Activated CD4-positive, alpha-beta T cell treated with anti-CD3 and anti-CD28 coated beads, Interleukin-2, amount 50 U/mL, for 48 hours (primary cell): ENCODE results near the gene YJEFN3.
A peak's percentile ranks its signal among the peaks of the same experiment; 100 is the strongest.

Experiments used
- DNase-seq, 2 experiments: peaks; one replicate each; pipeline ENCODE4 v3.0.0-alpha.2; 2020

YJEFN3 gene, protein sequence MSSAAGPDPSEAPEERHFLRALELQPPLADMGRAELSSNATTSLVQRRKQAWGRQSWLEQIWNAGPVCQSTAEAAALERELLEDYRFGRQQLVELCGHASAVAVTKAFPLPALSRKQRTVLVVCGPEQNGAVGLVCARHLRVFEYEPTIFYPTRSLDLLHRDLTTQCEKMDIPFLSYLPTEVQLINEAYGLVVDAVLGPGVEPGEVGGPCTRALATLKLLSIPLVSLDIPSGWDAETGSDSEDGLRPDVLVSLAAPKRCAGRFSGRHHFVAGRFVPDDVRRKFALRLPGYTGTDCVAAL

GRCh38 chr19:19528721-19529490, at the start of gene YJEFN3:
Gene YJEFN3 (plus strand): TSS chr19:19528911. CDS start chr19:19528933, 22 bp downstream.
- no peak for DNase-seq

- DNase-seq, result peak in 1 of 2 experiments; percentile 26
Measured at GRCh38 chr19:19480688-19481087, 48.0 kb upstream of the YJEFN3 start.

GRCh38 chr19:19482809-19483596, 45.7 kb upstream of the YJEFN3 start:
- DNase-seq, result no peak

GRCh38 chr19:19485161-19485997, 43.3 kb upstream of the YJEFN3 start:
- no peak for DNase-seq

DNA sequence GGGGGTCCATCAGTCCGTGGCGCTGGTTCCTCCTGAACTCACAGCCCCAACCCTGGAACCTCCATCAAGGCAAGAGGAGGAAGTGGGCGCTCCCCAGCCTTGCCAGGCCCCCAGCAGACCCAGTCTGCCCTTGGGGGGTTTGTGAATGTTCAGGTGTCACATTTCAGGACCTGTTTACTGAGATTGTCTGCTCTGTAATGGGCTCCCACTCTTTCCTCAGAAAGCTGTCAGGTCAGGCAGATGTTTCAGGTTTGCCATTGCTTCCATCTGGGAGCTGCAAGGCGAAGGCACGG, 42.8 kb upstream of the YJEFN3 start:
- DNase-seq, result no peak

GRCh38 chr19:19486343-19487076, 42.2 kb upstream of the YJEFN3 start:
- DNase-seq, result no peak

DNA sequence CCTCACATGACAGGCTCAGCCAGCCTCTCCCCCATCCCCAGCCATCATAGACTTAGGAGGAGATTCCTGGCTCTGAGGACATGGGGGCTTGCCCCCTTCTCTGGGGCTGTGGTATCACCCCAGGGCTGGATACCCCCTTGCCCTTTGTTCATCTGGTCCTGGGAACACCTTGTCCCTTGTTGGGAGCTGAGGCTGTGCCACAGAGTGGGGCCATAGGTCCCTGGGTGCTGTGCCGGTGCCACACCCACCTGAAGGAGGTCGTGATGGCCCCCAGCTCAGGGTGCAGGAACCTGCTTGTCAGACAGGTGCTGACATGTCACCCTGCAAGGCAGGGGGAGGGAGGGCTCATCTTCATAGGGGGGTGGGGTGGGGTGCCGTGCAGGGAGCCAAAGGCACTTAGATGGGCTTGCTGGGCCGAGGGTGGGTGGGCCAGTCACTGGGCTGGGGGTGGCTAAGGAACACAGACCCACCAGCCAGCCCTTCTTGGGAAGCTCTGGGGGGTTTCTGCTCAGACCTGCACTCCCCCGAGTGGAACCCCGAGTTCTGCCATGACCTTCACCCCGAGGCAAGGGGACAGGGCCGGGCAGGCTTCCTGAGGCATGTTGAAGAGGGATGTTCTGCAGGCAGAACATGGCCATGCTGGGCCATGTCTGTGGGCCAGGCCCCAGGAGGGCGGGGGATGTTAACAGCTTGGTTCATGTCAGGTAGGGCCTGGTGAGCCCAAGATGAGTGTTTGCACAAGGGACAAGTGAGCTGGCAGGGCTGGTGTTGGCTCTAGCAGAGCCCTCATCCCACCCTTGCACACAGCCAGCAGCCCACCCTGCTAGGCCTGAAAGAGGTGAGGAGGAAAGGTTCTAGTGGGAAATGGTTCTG, 41.4 kb upstream of the YJEFN3 start:
- no peak for DNase-seq

DNA sequence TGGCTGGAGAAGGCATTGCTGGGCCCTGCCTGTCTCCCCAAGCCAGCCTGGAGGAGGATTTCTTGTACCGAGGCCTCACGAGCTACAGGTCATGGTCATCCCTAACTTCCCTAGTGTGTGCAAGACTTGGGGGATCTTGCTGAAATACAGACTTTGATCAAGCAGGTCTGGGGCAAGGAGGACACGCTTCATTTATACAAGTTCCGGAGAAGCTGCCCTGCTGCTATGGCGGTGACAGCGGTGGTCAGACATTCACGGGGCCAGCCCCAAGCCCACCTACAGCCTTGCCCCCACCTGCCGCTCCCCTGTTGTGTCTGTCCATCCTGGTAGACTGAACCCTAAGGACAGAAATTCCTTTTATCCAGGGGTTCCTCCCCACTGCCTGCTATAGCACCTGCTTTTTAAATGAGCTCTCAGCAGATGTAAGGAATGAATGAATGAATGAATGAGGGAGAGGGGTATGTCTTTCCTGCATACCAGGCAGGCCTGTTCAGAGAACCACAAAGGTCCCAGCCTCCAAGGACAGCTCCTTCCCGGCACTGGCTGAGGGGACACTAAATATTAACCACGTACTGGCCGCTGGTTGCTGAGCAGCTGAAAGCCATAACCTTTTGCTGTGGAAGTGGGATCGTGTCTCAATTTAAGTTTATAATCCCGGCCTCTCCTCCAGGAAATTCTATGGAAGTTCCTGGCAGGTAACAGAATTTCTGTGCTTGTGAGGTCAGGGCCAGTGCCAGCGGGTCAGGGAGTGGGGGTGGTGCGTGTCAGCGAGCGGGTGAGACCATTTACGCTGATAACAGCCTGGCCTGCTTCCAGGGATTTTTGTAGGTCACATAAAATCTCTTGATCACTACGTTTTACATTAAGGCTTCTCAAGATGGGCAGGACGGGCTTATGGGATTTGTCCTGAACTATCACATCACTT, 40.5 kb upstream of the YJEFN3 start:
- no peak for DNase-seq

GRCh38 chr19:19488875-19489690, 39.6 kb upstream of the YJEFN3 start:
- peak; percentile 80 to 84 for DNase-seq

GRCh38 chr19:19489804-19490204, 38.9 kb upstream of the YJEFN3 start:
- no peak for DNase-seq

DNA sequence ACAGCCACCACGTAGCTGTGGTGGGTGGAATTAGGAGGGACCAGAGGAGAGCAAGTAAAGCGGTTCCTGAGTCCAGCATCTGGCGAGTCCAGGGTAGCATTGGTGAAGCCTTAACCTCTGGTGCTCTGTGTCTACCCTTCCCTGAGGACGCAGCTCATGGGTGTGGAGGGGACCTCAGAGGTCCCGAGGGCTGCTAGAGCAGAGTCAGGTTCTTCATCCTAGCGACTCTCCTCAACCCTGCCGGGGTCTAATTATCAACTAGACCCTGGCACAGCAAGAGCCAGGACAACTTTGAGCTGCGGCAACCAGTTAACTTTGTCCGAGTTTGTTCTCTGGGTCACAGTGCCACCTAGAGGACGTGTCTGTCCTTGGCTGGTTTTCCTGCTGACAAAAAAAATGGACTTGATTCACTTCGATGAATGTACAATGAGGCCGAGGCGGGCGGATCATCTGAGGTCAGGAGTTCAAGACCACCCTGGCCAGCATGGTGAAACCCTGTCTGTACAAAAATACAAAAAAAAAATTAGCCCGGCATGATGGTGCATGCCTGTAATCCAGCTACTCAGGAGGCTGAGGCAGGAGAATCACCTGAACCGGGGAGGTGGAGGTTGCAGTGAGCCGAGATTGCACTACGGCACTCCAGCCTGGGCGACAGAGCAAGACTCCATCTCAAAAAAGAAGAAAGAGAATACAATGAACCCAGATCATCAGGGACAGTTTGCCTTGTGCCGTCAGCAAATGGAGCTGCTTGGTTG, 38.3 kb upstream of the YJEFN3 start:
- DNase-seq, result peak; percentile 81 to 89

DNA sequence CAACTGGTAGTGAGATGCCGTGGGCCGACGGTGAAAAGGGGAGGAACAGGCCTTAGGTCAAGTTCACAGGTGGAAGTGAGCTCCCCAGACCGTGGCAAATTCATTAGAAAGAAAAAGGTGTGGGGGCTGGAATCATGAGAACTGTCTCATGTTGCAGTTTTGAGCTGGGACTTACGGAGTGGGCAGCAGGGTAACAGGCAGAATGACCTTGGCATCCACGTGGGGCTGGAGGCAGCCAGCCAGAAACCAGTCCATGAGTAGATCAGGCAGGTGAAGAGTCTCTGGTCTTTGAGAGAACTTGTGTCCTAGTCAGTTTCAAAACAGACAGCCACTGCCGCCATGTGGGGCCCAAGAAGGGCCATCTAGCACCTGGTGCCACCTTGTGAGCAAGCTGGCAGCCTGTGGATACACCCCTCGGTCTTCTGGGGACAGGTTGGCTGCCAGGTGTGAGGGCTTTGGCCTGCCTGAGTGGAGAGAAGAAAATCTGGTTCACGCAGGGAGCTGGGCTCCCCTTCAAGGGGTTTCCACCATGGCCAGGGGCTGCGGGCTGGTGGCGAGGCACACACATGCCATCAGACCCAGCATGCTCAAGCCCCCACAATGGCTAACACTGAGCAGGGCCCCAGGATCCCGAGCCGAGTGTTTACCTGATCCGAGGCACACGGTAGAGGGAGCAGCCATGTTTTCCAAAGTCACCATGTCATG, 37.2 kb upstream of the YJEFN3 start:
- no peak for DNase-seq

GRCh38 chr19:19492026-19492610, 36.6 kb upstream of the YJEFN3 start:
- no peak for DNase-seq

- DNase-seq, result no peak
Measured at GRCh38 chr19:19493841-19494546, 34.7 kb upstream of the YJEFN3 start.

DNA sequence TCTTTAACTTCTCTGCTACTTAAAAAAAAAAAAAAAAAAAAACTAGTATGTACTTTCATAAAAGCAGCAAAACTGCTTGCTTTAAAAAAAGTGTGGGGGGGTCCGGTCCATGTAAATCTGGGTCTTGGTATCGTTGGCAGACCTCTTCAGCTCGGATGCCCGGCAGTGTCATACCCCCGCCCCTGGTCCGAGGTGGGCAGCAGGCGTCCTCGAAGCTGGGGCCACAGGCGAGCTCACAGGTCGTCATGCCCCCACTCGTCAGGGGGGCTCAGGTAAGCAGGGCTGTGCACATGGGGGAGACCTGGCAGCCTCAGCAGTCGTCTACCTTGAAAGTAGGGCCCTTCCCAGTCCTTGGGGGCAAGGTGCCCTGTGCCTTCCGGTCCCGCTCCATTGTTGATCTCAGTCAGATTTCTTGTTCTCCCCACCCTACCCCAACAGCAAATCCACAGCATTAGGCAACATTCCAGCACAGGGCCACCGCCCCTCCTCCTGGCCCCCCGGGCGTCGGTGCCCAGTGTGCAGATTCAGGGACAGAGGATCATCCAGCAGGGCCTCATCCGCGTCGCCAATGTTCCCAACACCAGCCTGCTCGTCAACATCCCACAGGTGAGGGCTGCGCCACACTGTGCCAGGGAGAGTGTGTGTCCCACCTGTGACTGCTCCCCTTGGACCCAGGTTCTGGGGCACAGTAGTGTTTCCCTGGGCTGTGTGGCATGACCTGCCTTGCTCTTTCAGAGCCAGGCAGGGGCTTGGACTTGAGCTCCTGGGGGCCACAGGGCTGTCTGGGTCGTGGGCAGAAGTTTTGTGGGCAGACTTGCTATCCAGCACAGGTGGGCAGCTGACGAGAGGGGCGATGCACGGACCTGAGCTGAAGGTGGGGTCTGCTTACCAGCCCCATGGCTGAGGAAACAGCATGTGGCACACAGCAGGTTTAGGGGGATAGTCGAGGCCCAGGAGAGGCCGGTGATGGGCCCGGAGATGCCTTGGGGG, 32.8 kb upstream of the YJEFN3 start:
- DNase-seq, result no peak
